Stimulated activated CD8-positive, alpha-beta memory T cell treated with anti-CD3 and anti-CD28 coated beads, Interleukin-2, amount 100 ng/mL, for 1 hour (primary cell): ENCODE measurements around the gene PLPP3.
"Not testable (repeated sequence)": the region's sequence is repeated elsewhere in the genome, so short reads cannot be mapped to it uniquely, and the experiment has no call there.

Source experiments
- DNase-seq, 2 donors: peaks; one replicate each; pipeline ENCODE4 v3.0.0-alpha.2; 2020; ENCODE audit warnings: low read depth in 2 of 2

PLPP3 gene

GRCh38 chr1:56578963-56579875, at the start of gene PLPP3:
TSS of gene PLPP3 (minus strand) at chr1:56579563. CDS start at chr1:56579016, 547 bp downstream.
- DNase-seq, result no peak

- DNase-seq, result no peak
Measured at GRCh38 chr1:56627636-56628039, 48.3 kb upstream of the PLPP3 start.

- DNase-seq, result no peak
Measured at GRCh38 chr1:56627019-56627635, 47.8 kb upstream of the PLPP3 start.

- DNase-seq, result no peak
Measured at GRCh38 chr1:56626546-56626945, 47.2 kb upstream of the PLPP3 start.

- DNase-seq, result no peak
Measured at GRCh38 chr1:56625819-56626440, 46.6 kb upstream of the PLPP3 start.

- no peak for DNase-seq
Measured at GRCh38 chr1:56617141-56617540, 37.8 kb upstream of the PLPP3 start.

GRCh38 chr1:56610770-56611169, 31.4 kb upstream of the PLPP3 start:
- not testable (repeated sequence) for DNase-seq

- not testable (repeated sequence) for DNase-seq
Measured at GRCh38 chr1:56610097-56610496, 30.7 kb upstream of the PLPP3 start.

- DNase-seq, result not testable (repeated sequence)
Measured at GRCh38 chr1:56595397-56596191, 16.2 kb upstream of the PLPP3 start.

- DNase-seq, result no peak
Measured at GRCh38 chr1:56591909-56592308, 12.5 kb upstream of the PLPP3 start.

- no peak for DNase-seq
Measured at GRCh38 chr1:56590520-56591011, 11.2 kb upstream of the PLPP3 start.

- DNase-seq, result no peak
Measured at GRCh38 chr1:56589369-56589768, 10.0 kb upstream of the PLPP3 start.

- no peak for DNase-seq
Measured at GRCh38 chr1:56586502-56586901, 7.1 kb upstream of the PLPP3 start.

GRCh38 chr1:56585985-56586384, 6.6 kb upstream of the PLPP3 start:
- DNase-seq, result no peak

GRCh38 chr1:56584910-56585528, 5.7 kb upstream of the PLPP3 start:
- no peak for DNase-seq

GRCh38 chr1:56583957-56584468, 4.7 kb upstream of the PLPP3 start:
- DNase-seq, result no peak

GRCh38 chr1:56580771-56581170, 1.4 kb upstream of the PLPP3 start:
- no peak for DNase-seq

GRCh38 chr1:56578138-56578962, 1.0 kb downstream of the PLPP3 start:
- DNase-seq, result no peak

GRCh38 chr1:56577406-56578137, 1.8 kb downstream of the PLPP3 start:
- no peak for DNase-seq
